CD4-positive, alpha-beta T cell treated with Interleukin-6 at 100 ng/mL for 8 hours (primary cell): Measurements from ENCODE around the gene HNRNPCL1.
"Not testable (repeated sequence)": the region's sequence is repeated elsewhere in the genome, so short reads cannot be mapped to it uniquely, and the experiment has no call there.

Source experiments
- DNase-seq: peaks from one replicate; pipeline ENCODE4 v3.0.0-alpha.2; 2020; ENCODE audit warnings: mixed read lengths, low spot score

Gene HNRNPCL1

GRCh38 chr1:12848620-12849019 is at the start of gene HNRNPCL1:
TSS of gene HNRNPCL1 (minus strand) at chr1:12848720. CDS start at chr1:12848289, 431 bp downstream.
- not testable (repeated sequence) for DNase-seq

GRCh38 chr1:12898170-12898569 is 49.6 kb upstream of the HNRNPCL1 start, which contains the start of gene PRAMEF10:
TSS of gene PRAMEF10 (minus strand) at chr1:12898270. CDS start at chr1:12895847, 2,423 bp downstream.
- not testable (repeated sequence) for DNase-seq

GRCh38 chr1:12886101-12886500 is 37.6 kb upstream of the HNRNPCL1 start, which contains the start of gene PRAMEF4:
TSS of gene PRAMEF4 (minus strand) at chr1:12886201. CDS start at chr1:12883394, 2,807 bp downstream.
- not testable (repeated sequence) for DNase-seq

GRCh38 chr1:12878453-12878852 is 29.9 kb upstream of the HNRNPCL1 start:
- DNase-seq, result not testable (repeated sequence)

GRCh38 chr1:12863131-12863880 is 14.8 kb upstream of the HNRNPCL1 start:
- DNase-seq, result not testable (repeated sequence)

- not testable (repeated sequence) for DNase-seq
Observed at GRCh38 chr1:12856786-12857185, 8.3 kb upstream of the HNRNPCL1 start, which contains the start of gene PRAMEF2. TSS of gene PRAMEF2 (plus strand) at chr1:12857086. CDS start at chr1:12859010, 1,924 bp downstream.

GRCh38 chr1:12851779-12852178 is 3.3 kb upstream of the HNRNPCL1 start:
- DNase-seq, result no peak

- not testable (repeated sequence) for DNase-seq
Observed at GRCh38 chr1:12833251-12833650, 15.3 kb downstream of the HNRNPCL1 start.

GRCh38 chr1:12831310-12831709 is 17.2 kb downstream of the HNRNPCL1 start, which contains the start of gene PRAMEF11:
TSS of gene PRAMEF11 (minus strand) at chr1:12831410. CDS start at chr1:12828789, 2,621 bp downstream.
- not testable (repeated sequence) for DNase-seq

- not testable (repeated sequence) for DNase-seq
Observed at GRCh38 chr1:12819061-12819460, 29.5 kb downstream of the HNRNPCL1 start.

- no peak for DNase-seq
Observed at GRCh38 chr1:12811409-12811784, 37.1 kb downstream of the HNRNPCL1 start.

GRCh38 chr1:12810691-12811408 is 37.7 kb downstream of the HNRNPCL1 start:
- no peak for DNase-seq

- no peak for DNase-seq
Observed at GRCh38 chr1:12809933-12810332, 38.6 kb downstream of the HNRNPCL1 start.

- DNase-seq, result no peak
Observed at GRCh38 chr1:12799730-12800129, 48.8 kb downstream of the HNRNPCL1 start.

GRCh38 chr1:12798911-12799310 is 49.6 kb downstream of the HNRNPCL1 start:
- no peak for DNase-seq
